HG02678 (cell line): ENCODE data around the gene OTUD1.

ENCODE experiments used
- ATAC-seq: cut with Tn5 transposase; IDR thresholded peaks from one replicate; pipeline ENCODE4 v1.9.1; 2021; ENCODE audit warnings: mild to moderate bottlenecking, moderate library complexity; ENCODE audit not compliant: unreplicated experiment

Gene OTUD1

DNA sequence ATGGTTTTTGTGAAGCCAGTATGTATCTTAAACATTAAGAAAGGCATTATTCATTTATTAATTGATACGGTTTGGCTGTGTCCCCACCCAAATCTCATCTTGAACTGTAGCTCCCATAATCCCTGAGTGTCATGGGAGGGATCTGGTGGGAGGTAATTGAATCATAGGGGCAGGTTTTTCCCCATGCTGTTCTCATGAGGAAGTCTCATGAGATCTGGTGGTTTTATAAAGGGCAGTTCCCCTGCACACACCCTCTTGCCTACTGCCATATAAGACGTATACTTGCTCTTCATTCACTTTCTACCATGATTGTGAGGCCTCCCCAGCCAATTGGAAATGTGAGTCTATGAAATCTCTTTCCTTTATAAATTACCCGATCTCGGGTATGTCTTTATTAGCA is 28.1 kb downstream of the OTUD1 start:
- no peak for ATAC-seq

DNA sequence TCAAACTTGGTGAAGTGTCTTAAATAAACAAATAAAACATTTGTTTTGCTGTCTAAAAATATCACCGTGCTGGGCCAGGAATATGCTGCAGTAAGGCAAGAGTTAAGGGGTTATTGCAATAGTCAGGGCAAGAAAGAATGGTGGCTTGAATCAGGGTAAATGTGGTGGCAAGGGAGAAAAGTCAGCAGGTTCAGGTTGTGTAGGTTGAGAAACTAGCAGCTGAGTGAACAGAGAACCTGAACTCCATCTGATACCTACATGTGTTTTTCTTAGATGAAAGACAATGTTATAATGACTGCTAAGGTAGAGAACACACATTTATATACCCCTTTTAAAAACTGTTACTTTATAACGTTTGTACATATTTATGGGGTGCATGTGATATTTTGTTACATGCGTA is 28.7 kb downstream of the OTUD1 start:
- ATAC-seq, result no peak

DNA sequence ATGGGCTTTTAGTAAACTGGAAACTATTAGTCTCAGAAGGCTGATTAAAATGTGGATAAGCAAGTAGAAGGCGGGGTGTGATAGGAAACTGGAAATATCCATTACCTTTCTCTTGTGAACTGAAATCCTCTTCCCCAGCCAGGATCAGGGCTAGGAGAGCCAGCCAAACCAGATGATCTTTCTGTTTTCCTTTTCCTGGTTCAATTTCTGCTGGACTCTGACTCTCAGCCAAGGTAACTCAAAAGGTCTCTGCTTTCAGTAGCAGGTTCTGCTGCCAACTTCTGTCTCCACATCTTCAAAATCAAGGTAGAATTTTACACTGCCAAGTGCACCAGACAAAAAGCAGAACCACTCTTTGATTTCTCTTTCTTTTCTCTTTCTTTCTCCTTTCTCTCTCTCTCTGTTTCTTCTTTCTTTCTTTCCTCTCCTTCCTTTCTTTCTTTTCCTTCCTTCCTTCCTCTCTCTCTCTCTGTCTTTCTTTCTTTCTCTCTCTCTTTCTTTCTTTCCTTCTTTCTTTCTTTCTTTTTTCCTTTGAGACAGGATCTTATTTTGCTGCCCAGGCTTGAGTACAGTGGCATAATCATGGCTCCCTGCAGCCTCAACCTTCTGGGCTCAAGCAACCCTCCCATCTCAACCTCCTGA is 30.8 kb downstream of the OTUD1 start:
- ATAC-seq, result no peak

GRCh38 chr10:23472181-23472580 is 33.3 kb downstream of the OTUD1 start:
- no peak for ATAC-seq

DNA sequence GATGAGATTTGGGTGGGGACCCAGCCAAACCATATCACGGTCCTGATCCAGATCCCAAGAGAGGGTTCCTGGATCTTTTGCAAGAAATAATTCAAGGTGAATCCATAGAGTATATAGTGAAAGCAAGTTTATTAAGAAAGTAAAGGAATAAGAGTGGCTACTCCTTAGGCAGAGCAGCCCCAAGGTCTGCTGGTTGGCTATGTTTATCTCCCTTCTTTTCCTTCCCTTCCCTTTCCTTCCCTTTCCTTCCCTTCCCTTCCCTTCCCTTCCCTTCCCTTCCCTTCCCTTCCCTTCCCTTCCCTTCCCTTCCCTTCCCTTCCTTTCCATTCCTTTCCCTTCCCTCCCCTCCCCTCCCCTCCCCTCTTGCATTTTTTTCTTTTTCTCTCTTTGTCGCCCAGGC is 35.2 kb downstream of the OTUD1 start:
- ATAC-seq, result no peak

DNA sequence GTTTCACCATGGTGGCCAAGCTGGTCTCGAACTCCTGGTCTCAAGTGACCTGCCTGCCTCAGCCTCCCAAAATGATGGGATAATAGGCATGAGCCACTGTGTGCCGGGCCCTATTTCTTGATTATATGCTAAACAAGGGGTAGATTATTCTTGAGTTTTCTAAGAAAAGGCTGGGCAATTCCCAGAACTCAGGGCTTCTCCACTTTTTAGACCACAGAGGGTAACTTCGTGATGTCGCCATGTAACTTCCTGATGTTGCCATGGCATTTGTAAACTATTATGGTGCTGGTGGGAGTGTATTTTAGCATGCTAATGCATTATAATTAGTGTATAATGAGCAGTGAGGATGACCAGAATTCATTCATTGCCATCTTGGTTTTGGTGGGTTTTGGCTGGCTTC is 35.8 kb downstream of the OTUD1 start:
- no peak for ATAC-seq

GRCh38 chr10:23478570-23478969 is 39.7 kb downstream of the OTUD1 start:
- ATAC-seq, result no peak

DNA sequence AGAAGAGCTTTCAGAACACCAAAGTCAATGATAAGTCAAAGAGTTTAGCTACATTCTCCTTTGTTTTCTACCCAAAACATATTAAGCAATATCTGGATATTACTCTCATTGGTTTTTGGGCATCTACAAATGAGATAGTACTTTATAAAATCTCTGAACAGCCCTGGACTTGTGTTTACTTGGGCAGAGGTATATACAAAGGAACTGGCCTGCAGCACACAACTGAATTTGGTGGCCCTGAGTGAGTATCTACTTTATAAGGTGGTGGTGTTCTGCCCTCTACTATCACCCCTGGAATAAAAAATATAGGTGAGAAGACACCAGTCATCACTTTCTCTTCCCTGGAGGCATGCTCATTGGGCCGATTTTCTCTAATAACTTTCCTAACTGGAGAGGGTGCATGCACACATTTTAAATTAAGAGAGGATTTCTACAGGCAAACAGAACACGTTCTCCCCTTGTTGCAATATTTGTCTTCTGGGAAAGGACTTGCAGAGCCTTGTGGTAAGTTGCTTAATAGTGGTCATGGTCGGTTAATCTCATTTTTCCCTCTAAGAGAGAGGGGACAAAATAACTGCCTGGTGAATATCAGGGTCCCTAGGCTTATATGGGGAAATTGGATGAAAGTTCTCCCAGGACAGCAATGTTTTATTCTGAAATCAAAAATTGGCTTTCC is 41.1 kb downstream of the OTUD1 start:
- no peak for ATAC-seq

- ATAC-seq, result no peak
Measured at GRCh38 chr10:23481363-23481961, 42.6 kb downstream of the OTUD1 start.

GRCh38 chr10:23490115-23490514 is 51.2 kb downstream of the OTUD1 start:
- no peak for ATAC-seq
